Naive thymus-derived CD4-positive, alpha-beta T cell (primary cell): ENCODE results near the gene JMJD1C. TPM values are rescaled to one million over a fixed set of nuclear protein-coding genes. Genes with fewer than 3 reads are reported as not detected.
A peak's percentile ranks its signal among the peaks of the same experiment; 100 is the strongest.
"Not testable (repeated sequence)": the region's sequence is repeated elsewhere in the genome, so short reads cannot be mapped to it uniquely, and the experiment has no call there.

Experiments used
- ATAC-seq: fragments of 150-1000 bp; cut with Tn5 transposase; 2 replicates; pipeline ENCODE4 v1.10.0; 2021; ENCODE audit warnings: mild to moderate bottlenecking, moderate library complexity
- CTCF ChIA-PET: fragments of 350-600 bp; sonication (Branson Sonifier 250); formaldehyde crosslinking; loops from one replicate; lab custom pipeline; 2021; ENCODE audit warnings: antibody characterized with exemption; lab: Charles Lee
- POLR2A ChIA-PET: fragments of 350-600 bp; sonication (Branson Sonifier 250); formaldehyde crosslinking; loops from one replicate; lab custom pipeline; 2021; ENCODE audit warnings: antibody characterized with exemption, inconsistent platforms; lab: Charles Lee
- DNase-seq, 9 donors: peaks; one replicate each; pipeline versions ENCODE4 v3.0.0 to v3.0.0-alpha.2; 2020 to 2022; ENCODE audit warnings: mixed read lengths in 1 of 9
- H3K27ac ChIP-seq: one replicate; pipeline ENCODE4 v1.7.0; 2013; ENCODE audit warnings: mild to moderate bottlenecking, low read depth, low read length, moderate library complexity
- H3K27me3 ChIP-seq, 2 donors: one replicate each; pipeline ENCODE4 v1.7.0; 2013; ENCODE audit warnings: low read length in 2 of 2, mild to moderate bottlenecking in 2 of 2, moderate library complexity in 2 of 2; ENCODE audit not compliant: control insufficient read depth in 2 of 2, insufficient read depth in 2 of 2
- H3K36me3 ChIP-seq, 3 experiments: 1 replicate in 2 of 3; 2 replicates in 1 of 3; pipeline ENCODE4 v1.7.0; 2013; ENCODE audit warnings: low read length in 3 of 3, mild to moderate bottlenecking in 3 of 3, moderate library complexity in 1 of 3; ENCODE audit not compliant: insufficient read depth in 3 of 3, control insufficient read depth in 2 of 3
- H3K4me1 ChIP-seq, 2 donors: one replicate each; pipeline ENCODE4 v1.7.0; 2013; ENCODE audit warnings: low read length in 2 of 2, mild to moderate bottlenecking in 2 of 2, moderate library complexity in 1 of 2; ENCODE audit not compliant: control insufficient read depth in 2 of 2, insufficient read depth in 2 of 2
- H3K4me3 ChIP-seq: 2 replicates; pipeline ENCODE4 v1.7.0; 2013; ENCODE audit warnings: mild to moderate bottlenecking, low read length
- H3K9me3 ChIP-seq, 3 experiments: 1 replicate in 2 of 3; 2 replicates in 1 of 3; pipeline ENCODE4 v1.7.0; 2013; ENCODE audit warnings: low read length in 3 of 3; ENCODE audit not compliant: control insufficient read depth in 2 of 3
- H3K27ac Mint-ChIP-seq, 9 donors: one replicate each; pipeline ENCODE4 v1.8.0; 2020 to 2022; ENCODE audit warnings: mixed read lengths in 9 of 9, mild to moderate bottlenecking in 8 of 9, moderate library complexity in 5 of 9, inconsistent platforms in 2 of 9
- H3K27me3 Mint-ChIP-seq, 5 donors: one replicate each; pipeline ENCODE4 v1.8.0; 2021 to 2022; ENCODE audit warnings: mixed read lengths in 5 of 5, mild to moderate bottlenecking in 1 of 5
- H3K36me3 Mint-ChIP-seq, 5 donors: one replicate each; pipeline ENCODE4 v1.8.0; 2020 to 2022; ENCODE audit warnings: mixed read lengths in 5 of 5, mild to moderate bottlenecking in 3 of 5, inconsistent platforms in 1 of 5
- H3K4me1 Mint-ChIP-seq, 7 donors: one replicate each; pipeline ENCODE4 v1.8.0; 2020 to 2022; ENCODE audit warnings: mixed read lengths in 7 of 7, mild to moderate bottlenecking in 3 of 7, inconsistent platforms in 1 of 7
- H3K4me3 Mint-ChIP-seq, 10 donors: one replicate each; pipeline ENCODE4 v1.8.0; 2020 to 2022; ENCODE audit warnings: mild to moderate bottlenecking in 10 of 10, mixed read lengths in 10 of 10, moderate library complexity in 6 of 10, inconsistent platforms in 2 of 10
- H3K9me3 Mint-ChIP-seq, 11 donors: one replicate each; pipeline ENCODE4 v1.8.0; 2020 to 2022; ENCODE audit warnings: mixed read lengths in 11 of 11, mild to moderate bottlenecking in 4 of 11, inconsistent platforms in 1 of 11, moderate library complexity in 1 of 11
- intact Hi-C, 2 donors: fragments of 100-400 bp; cut with micrococcal nuclease; formaldehyde crosslinking; loops; one replicate each; pipeline ENCODE4 v1.15.1; 2023
- polyA plus RNA-seq, 2 donors: library from polyadenylated mRNA; unstranded; fragments of 300-500 nt; fragmentation: Illumina TruSeq; gene quantifications; one replicate each; pipeline ENCODE4 v1.2.3, GENCODE V29; 2021
- total RNA-seq, 6 experiments: library from RNA in 5 of 6; stranded (reverse) in 5 of 6; gene quantifications; 1 replicate in 5 of 6; 2 replicates in 1 of 6; pipeline ENCODE4 v1.2.3 and lab custom pipeline; 2021 to 2026

The JMJD1C gene
- total and polyA plus RNA-seq, 7 experiments from 2014 or later: 59.0 to 331 (median 120) TPM

DNA sequence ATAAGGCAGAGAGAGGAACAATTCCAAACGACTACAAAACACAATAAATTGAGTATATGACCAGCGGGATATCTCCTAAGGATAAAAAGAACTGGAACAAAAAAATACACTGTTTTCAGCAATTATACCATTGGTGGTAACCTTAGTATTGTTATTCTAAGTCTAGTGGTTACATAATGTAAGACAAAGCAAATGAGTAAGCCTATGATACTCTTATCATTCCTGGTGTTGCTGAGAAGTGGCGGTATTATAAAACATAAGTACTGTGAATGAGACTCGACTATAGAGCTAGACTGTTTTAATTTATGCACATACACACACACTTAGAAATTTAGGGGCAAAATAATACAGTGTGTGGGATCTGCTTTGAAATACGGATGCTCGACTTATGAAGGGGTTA, 225.0 kb downstream of the JMJD1C start:
- Histone ChIP-seq H3K27ac (peak overlapping the region; percentile 46), H3K27me3 (no peaks in the 10 kb centered on the region), H3K36me3 (no peaks in the 10 kb centered on the region), H3K4me1 (peaks cover 48 to 51% of the 10 kb centered on the region in 2 donors), H3K4me3 (no peak overlapping the region), H3K9me3 (no peaks in the 10 kb centered on the region)
- intact Hi-C loops: loop anchor here (1.0 to 2.0 kb wide), 2 partner anchors 9 to 14 kb away; no protein-coding TSS in a partner anchor
- ATAC-seq (no peak), DNase-seq (no peak)
- H3K4me3 Mint-ChIP-seq: peak overlapping the region in 9 of 10 donors; percentile 17 to 84 (median 61)
- ChIA-PET POLR2A (no interaction called here), CTCF (interaction anchor here (1.6 kb wide), 1 partner anchor 26 kb away, joined by 4 read pairs; no protein-coding TSS in a partner anchor)
- peaks cover 48 to 93% (median 76%) of the 10 kb centered on the region in 7 donors for H3K4me1 Mint-ChIP-seq
- no peaks in the 10 kb centered on the region for H3K27me3 Mint-ChIP-seq
- peaks cover 0 to 11% (median 4%) of the 10 kb centered on the region in 11 donors for H3K9me3 Mint-ChIP-seq
- H3K36me3 Mint-ChIP-seq: peaks cover 2 to 26% (median 16%) of the 10 kb centered on the region in 5 donors
- H3K27ac Mint-ChIP-seq: peak overlapping the region in 8 of 9 donors; percentile 69 to 85 (median 82)

DNA sequence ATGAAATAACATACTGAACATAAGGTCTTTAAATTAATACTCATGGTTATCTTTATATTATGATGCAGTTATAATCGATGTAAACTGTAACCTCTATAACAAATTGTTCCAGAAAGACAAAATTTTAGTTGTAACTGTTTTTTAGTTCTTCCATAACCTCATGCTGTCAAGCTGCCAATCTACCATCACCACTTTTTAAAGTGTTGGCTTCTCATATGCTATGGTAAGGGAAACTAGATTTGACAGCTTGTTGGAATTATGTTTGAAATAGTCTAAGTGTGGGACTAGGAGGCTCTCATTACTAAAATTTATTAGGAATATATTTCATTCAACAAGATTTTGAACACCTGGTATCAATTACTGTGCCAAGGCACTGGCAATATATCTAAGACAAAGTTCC, 227.3 kb downstream of the JMJD1C start:
- no peak for DNase-seq
- no peaks in the 10 kb centered on the region for H3K27me3 Mint-ChIP-seq
- ChIA-PET CTCF (no interaction called here), POLR2A (no interaction called here)
- H3K4me3 Mint-ChIP-seq: peak overlapping the region in 2 of 10 donors; percentile 26 to 84
- ATAC-seq: no peak
- peaks cover 0 to 2% (median 0%) of the 10 kb centered on the region in 11 donors for H3K9me3 Mint-ChIP-seq
- Histone ChIP-seq H3K4me1 (peaks cover 38 to 48% of the 10 kb centered on the region in 2 donors), H3K27ac (no peak overlapping the region), H3K9me3 (no peaks in the 10 kb centered on the region), H3K27me3 (no peaks in the 10 kb centered on the region), H3K36me3 (no peaks in the 10 kb centered on the region), H3K4me3 (no peak overlapping the region)
- intact Hi-C loops: no loop called here
- peaks cover 38 to 85% (median 62%) of the 10 kb centered on the region in 7 donors for H3K4me1 Mint-ChIP-seq
- H3K27ac Mint-ChIP-seq: peak overlapping the region in 3 of 9 donors; percentile 44 to 82 (median 78)
- peaks cover 0 to 14% (median 6%) of the 10 kb centered on the region in 5 donors for H3K36me3 Mint-ChIP-seq

DNA sequence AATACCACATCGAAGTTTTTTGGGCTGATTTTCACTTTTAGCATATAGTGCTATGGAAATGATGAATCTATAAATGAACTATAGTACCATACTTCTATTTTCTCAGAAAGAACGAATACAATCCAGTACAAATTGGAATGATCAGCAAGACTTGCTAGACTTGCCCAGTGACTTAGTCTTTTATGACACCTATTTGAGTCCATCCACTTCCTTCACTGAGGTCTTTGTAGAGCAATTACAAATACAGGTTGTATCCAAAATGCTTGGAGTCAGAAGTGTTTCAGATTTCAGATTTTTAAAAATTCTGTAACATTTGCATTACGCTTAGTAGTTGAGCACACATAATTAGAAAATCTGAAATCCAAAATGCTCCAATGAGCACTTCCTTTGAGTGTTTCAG, 228.4 kb downstream of the JMJD1C start:
- CTCF ChIA-PET: no interaction called here
- H3K27me3 ChIP-seq: no peaks in the 10 kb centered on the region
- H3K27ac Mint-ChIP-seq: peak overlapping the region in 5 of 9 donors; percentile 19 to 49 (median 34)
- no peak overlapping the region for H3K4me3 ChIP-seq
- no peak overlapping the region for H3K27ac ChIP-seq
- H3K9me3 Mint-ChIP-seq: peaks cover 0 to 2% (median 0%) of the 10 kb centered on the region in 11 donors
- no peak for DNase-seq
- H3K27me3 Mint-ChIP-seq: no peaks in the 10 kb centered on the region
- intact Hi-C loops: loop anchor here in 1 of 2 donors (2.0 kb wide), 2 partner anchors 15 to 19 kb away; no protein-coding TSS in a partner anchor
- H3K4me3 Mint-ChIP-seq: peak overlapping the region in 4 of 10 donors; percentile 6 to 44 (median 23)
- ATAC-seq: no peak
- no peaks in the 10 kb centered on the region for H3K36me3 ChIP-seq
- peaks cover 0 to 14% (median 6%) of the 10 kb centered on the region in 5 donors for H3K36me3 Mint-ChIP-seq
- H3K9me3 ChIP-seq: no peaks in the 10 kb centered on the region
- POLR2A ChIA-PET: no interaction called here
- peaks cover 41 to 85% (median 66%) of the 10 kb centered on the region in 7 donors for H3K4me1 Mint-ChIP-seq
- peaks cover 41 to 43% of the 10 kb centered on the region in 2 donors for H3K4me1 ChIP-seq

DNA sequence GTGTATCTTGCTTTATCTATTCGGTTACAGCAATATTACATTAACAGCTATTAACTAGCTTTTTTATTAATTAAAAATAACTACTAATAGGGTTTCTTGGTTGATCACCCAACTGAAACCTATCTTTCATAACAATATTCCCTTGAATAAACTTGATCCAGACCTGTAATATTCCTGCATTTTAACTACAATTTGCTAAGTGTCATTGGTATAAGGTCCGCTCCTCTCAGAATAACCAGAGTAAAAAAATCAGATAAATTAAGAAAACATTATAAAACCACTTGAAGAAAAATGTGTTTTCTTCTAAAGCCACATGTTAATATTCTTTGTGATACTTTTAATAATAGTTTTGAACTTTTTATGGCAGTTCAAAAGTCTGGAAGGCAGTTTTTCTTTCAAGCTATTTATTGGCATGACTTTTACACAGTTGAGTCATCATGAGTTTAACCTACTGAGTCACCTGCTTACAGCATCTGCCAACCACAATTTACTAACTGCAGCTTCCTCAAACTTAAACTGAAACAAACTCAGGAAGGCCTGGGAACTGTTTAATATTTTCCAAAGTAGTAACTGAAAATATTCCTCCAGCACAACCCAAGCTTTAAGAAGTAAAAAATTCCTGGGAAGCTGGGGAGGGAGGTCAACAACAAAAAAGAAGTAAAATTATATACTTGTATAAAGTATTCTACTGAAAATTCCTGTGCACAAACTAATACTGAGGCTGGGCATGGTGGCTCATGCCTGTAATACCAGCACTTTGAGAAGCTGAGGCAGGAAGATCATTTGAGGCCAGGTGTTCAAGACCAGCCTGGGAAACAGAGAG, 229.5 kb downstream of the JMJD1C start:
- intact Hi-C loops: loop anchor here (1.0 to 2.0 kb wide), 3 partner anchors 9 to 18 kb away; no protein-coding TSS in a partner anchor
- H3K4me1 Mint-ChIP-seq: peaks cover 33 to 82% (median 65%) of the 10 kb centered on the region in 7 donors
- Histone ChIP-seq H3K36me3 (no peaks in the 10 kb centered on the region), H3K4me3 (no peak overlapping the region), H3K9me3 (no peaks in the 10 kb centered on the region), H3K4me1 (peaks cover 35 to 36% of the 10 kb centered on the region in 2 donors), H3K27me3 (no peaks in the 10 kb centered on the region), H3K27ac (no peak overlapping the region)
- DNase-seq (no peak), ATAC-seq (peak; percentile 82)
- H3K9me3 Mint-ChIP-seq: peaks cover 0 to 2% (median 0%) of the 10 kb centered on the region in 11 donors
- no peaks in the 10 kb centered on the region for H3K27me3 Mint-ChIP-seq
- peak overlapping the region in 4 of 9 donors; percentile 5 to 73 (median 20) for H3K27ac Mint-ChIP-seq
- CTCF ChIA-PET: interaction anchor here (0.5 to 0.6 kb wide), 2 partner anchors 11 to 325 kb away, joined by 3 to 4 read pairs; no protein-coding TSS in a partner anchor
- H3K36me3 Mint-ChIP-seq: peaks cover 0 to 14% (median 6%) of the 10 kb centered on the region in 5 donors
- H3K4me3 Mint-ChIP-seq: peak overlapping the region in 4 of 10 donors; percentile 14 to 51 (median 40)
- POLR2A ChIA-PET: interaction anchor here (0.7 to 1.2 kb wide), 2 partner anchors 12 to 33 kb away, joined by 3 read pairs; no protein-coding TSS in a partner anchor

DNA sequence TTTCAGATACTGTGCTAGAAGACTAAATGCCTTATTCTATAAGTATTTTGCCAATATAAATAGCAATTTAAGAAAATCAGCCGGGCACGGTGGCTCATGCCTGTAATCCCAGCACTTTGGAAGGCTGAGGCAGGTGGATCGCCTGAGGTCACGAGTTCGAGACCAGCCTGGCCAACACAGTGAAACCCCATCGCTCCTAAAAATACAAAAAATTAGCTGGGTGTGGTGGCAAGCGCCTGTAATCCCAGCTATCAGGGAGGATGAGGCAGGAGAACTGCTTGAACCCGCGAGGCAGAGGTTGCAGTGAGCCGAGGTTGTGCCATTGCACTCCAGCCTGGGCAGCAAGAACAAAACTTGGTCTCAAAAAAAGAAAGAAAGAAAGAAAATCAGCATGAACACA, 230.6 kb downstream of the JMJD1C start:
- H3K4me3 Mint-ChIP-seq, H3K9me3 Mint-ChIP-seq, H3K4me3 ChIP-seq, CTCF ChIA-PET, H3K36me3 ChIP-seq, DNase-seq, H3K27ac ChIP-seq, intact Hi-C loops, H3K9me3 ChIP-seq, H3K27ac Mint-ChIP-seq, H3K27me3 Mint-ChIP-seq, H3K27me3 ChIP-seq, ATAC-seq: not testable (repeated sequence)
- POLR2A ChIA-PET: interaction anchor here (1.2 kb wide), 1 partner anchor 34 kb away, joined by 3 read pairs; no protein-coding TSS in a partner anchor
- Mint-ChIP-seq H3K36me3 (peaks cover 0 to 12% (median 6%) of the 10 kb centered on the region in 5 donors), H3K4me1 (peaks cover 24 to 81% (median 63%) of the 10 kb centered on the region in 7 donors)
- H3K4me1 ChIP-seq: peaks cover 24 to 25% of the 10 kb centered on the region in 2 donors

DNA sequence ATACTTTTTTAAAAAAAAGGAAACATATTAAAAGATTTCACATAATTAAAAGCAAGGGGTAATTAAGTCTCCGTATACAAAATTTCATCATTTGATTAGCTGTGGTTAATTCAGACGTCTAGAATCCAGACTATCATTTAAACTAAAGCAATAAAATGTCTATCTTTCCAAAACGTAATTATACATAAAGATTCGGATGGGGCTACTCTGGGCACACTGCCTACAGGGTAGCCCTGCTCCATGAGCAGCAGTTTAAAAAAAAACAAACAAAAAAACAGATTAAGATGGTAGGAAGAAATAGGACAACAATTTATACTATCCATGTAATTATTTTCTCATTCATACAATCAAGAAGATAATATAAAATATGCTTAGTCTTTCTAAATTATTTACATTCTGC, 236.6 kb downstream of the JMJD1C start:
- Histone ChIP-seq H3K36me3 (no peaks in the 10 kb centered on the region), H3K27ac (no peak overlapping the region), H3K4me1 (peaks cover 25 to 44% of the 10 kb centered on the region in 2 donors), H3K4me3 (no peak overlapping the region), H3K9me3 (no peaks in the 10 kb centered on the region), H3K27me3 (no peaks in the 10 kb centered on the region)
- Mint-ChIP-seq H3K9me3 (no peaks in the 10 kb centered on the region), H3K27ac (peak overlapping the region in 5 of 9 donors; percentile 60 to 94 (median 85)), H3K4me1 (peaks cover 26 to 94% (median 82%) of the 10 kb centered on the region in 7 donors), H3K36me3 (peaks cover 0 to 3% (median 0%) of the 10 kb centered on the region in 5 donors), H3K4me3 (no peak overlapping the region), H3K27me3 (no peaks in the 10 kb centered on the region)
- CTCF ChIA-PET: no interaction called here
- DNase-seq (no peak), ATAC-seq (no peak)
- intact Hi-C loops: no loop called here
- POLR2A ChIA-PET: no interaction called here
